Measurements from ENCODE around the gene FOXL1.

DNA sequence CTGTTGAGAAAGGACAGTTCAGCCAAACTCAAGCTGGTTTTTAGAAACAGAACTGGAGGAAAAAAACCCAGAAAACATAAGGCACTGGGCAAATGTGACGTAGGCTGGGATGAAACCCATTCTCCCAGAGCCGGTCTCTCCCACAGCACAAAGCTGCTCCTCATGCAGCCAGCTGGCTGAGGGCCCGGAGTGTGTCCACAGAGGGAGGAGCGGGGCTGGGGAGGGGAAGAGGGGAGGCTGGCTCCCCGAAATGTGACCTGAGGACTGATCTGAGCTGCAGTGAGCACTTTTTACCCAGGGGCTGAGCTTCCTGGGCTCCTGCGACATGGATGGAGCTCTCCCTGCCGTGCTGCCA, 47.2 kb upstream of the FOXL1 start:
- TF ChIP-seq, protein P1, sequence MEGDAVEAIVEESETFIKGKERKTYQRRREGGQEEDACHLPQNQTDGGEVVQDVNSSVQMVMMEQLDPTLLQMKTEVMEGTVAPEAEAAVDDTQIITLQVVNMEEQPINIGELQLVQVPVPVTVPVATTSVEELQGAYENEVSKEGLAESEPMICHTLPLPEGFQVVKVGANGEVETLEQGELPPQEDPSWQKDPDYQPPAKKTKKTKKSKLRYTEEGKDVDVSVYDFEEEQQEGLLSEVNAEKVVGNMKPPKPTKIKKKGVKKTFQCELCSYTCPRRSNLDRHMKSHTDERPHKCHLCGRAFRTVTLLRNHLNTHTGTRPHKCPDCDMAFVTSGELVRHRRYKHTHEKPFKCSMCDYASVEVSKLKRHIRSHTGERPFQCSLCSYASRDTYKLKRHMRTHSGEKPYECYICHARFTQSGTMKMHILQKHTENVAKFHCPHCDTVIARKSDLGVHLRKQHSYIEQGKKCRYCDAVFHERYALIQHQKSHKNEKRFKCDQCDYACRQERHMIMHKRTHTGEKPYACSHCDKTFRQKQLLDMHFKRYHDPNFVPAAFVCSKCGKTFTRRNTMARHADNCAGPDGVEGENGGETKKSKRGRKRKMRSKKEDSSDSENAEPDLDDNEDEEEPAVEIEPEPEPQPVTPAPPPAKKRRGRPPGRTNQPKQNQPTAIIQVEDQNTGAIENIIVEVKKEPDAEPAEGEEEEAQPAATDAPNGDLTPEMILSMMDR (IDR thresholded peaks at IDR 0.05; ENCODE audit: insufficient read depth, low read length): no peak
- no peak for TF ChIP-seq GABPA (IDR thresholded peaks at IDR 0.05; ENCODE audit: low read depth)
- no peak for TF ChIP-seq POLR2AphosphoS5 (IDR thresholded peaks at IDR 0.05; ENCODE audit: low read depth)
- TF ChIP-seq REST (IDR thresholded peaks at IDR 0.05; ENCODE audit: insufficient replicate concordance, low read depth): no peak
- TF ChIP-seq SPI1 (IDR thresholded peaks at IDR 0.05; ENCODE audit: borderline replicate concordance, low read depth): no peak
